HG02571 (cell line): ENCODE measurements around the gene TMED9.
"Not testable (repeated sequence)": the region's sequence is repeated elsewhere in the genome, so short reads cannot be mapped to it uniquely, and the experiment has no call there.

Experiments used
- ATAC-seq: cut with Tn5 transposase; IDR thresholded peaks from one replicate; pipeline ENCODE4 v1.9.1; 2021; ENCODE audit warnings: mild to moderate bottlenecking, moderate library complexity; ENCODE audit not compliant: unreplicated experiment

Gene TMED9

DNA sequence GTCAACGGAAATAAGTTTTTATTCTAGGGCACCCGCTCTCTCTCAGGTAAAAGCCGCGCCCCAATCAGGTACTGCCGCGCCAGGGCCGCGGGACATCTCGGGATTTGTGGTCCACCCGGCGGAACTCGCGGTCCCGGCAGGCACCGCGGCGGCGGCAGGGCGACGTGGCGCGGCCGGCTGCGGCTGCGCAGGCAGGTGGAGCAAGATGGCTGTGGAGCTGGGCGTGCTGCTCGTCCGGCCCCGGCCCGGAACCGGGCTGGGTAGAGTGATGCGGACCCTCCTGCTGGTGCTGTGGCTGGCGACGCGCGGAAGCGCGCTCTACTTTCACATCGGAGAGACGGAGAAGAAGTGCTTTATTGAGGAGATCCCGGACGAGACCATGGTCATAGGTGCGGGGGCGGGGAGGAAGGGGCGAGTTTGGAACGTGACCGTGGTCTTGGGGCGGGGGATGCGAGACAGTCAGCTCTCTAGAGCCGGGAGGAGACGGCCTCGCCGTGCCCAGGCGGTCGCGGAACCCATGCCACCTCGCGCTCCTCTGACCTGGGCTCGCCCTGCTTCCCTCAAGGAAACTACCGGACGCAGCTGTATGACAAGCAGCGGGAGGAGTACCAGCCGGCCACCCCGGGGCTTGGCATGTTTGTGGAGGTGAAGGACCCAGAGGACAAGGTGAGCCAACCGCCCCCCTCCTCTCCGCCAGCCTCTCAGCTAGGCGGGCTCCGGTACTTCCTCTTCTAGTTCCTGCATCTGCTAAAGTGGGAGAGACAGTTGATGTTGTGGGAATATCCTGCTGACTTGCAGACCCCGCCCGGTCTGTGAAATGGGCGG is at the start of gene TMED9:
Gene TMED9 (plus strand): TSS at position 194 of the 825 bp plus-strand sequence. CDS start 12 bp downstream, at position 206.
- peak; percentile 86 for ATAC-seq

DNA sequence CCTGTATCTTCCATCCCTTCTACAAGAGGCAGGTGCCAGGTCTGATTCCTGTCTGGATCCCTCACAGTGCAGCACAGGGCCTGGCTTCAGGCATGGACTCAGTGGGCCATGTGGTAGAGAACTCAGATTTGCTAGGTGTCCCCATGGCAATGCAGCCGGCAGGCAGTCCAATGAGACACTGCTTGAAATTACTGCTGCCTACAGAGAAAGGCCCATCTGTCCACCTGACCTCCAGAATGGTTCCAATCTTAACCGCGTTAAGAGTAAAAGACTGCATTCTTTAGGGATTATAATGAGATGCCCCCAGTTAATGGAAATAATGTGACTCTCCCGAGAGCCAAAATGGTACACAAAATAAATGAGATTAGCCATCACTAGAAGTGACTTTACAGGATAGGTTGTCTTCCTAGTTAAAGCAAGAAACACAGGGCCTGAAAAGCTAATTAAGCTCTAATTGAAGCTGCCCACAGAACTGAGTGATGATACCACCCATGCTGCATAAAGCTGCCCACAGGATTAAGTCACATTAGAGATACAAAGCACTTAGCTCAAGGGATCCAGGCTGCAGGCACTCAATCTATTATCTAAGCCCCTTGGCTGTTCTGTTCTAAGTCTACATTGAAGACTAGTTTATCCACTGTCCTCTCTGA is 49.1 kb upstream of the TMED9 start:
- no peak for ATAC-seq

DNA sequence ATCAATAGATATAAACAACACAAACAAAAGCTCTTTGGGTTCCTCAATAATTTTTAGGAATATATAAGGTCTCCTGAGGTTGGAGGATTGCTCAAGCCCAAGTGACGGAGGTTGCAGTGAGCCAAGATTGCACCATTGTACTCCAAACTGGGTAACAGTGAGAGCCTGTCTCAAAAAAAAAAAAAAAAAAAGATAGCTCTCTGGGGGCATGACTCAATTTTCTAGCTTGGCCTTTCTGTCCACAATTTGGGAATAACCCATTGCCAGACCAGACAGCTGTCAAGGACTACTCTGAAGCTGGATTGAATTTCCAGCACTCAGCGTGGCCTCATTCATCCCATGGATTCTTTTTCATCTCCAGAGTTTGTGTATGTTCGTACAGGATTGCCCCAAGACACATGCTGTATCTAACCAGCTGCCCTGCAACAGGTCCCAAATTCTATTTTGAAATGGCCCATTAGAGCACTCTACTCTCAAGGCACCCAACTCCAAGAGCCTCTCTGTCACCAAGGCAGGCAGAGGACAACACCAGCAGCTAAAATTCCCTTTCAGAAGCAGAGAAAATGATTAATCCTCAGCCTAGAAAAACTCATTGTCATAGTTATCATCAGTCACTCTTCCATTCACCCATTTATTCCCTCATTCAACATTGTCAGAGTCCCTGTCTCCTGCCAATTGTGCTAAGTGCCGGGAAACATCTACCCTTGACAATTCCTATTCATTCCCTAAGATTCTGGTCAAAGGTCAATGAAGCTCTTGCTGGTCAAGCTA is 46.3 kb upstream of the TMED9 start:
- ATAC-seq, result no peak

DNA sequence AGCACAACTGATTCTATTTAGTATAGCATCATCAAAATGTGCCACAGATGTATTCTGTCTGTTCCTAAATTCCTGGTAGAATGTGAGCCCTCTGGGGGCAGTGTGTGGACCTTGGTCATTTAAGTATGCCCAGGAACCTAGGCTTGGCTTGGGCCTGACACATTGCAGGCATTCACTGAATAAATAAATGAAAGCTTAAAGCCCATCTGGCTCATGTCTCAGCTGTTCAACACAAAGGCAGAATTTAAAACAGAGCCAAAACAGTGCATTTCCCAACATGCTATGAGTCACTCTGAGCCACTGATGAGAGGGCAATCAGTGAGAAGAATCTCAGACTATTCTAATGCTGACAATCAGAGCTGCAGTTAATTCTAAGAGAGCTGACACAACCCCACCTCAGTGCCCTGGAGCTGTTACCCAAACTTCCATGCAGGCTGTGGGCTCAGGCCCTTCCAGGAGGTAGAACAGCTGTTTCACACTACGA is 45.7 kb upstream of the TMED9 start:
- ATAC-seq, result no peak

DNA sequence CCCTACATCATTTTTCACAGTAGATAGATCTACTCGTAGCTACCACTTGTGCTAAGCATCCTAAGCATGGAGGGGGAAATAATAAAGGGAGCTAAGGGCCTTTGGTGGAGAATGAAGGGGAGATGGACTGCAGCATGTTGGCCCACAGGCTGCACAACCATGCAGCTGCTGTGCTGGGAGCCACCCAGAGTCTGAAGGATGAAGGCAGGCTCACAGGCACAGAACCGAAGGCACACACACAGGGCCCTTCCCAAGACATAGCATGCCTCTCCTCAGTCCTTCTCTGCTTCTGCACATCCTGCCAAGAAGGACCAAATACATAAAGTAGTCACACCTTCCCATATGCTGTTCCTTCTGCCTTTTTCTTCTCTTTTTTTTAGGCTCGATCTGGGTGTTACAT is 44.3 kb upstream of the TMED9 start:
- no peak for ATAC-seq

DNA sequence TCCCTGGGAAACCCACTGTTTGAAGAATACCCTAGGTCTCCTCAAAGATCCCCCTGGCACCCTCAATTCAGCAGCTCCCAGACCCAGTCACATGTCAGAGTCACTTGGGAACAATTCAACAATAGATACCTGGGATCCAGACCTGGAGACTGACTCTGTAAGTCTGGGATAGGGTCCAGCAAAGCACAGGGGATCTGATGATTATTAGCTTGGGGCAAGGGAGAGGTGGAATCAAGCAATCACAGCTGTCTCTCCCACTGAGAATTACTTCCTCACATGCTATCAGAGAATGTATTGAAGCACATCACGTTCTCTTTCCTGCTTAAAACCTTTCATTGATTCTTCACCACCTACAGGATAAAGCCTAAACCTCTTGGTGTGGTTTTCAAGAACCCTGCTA is 43.5 kb upstream of the TMED9 start:
- no peak for ATAC-seq

DNA sequence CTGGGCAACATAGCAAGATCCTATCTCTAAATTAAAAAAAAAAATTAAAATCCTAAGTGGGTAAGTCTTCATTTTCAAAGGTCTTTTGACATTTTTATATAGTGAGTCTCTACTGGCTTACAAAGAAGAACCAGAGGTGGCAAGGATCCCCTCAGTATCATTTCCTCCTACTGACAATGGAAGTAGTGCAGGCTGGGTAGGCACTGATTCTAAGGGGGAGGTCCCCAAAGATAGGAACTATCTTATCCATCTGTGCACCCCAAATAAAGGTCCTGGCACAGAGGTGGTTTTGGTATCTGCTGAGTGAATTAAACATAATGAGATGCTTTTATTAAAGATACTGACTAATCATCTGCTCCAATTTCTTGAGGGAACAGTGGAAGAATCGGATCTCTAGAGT is 41.9 kb upstream of the TMED9 start:
- no peak for ATAC-seq

DNA sequence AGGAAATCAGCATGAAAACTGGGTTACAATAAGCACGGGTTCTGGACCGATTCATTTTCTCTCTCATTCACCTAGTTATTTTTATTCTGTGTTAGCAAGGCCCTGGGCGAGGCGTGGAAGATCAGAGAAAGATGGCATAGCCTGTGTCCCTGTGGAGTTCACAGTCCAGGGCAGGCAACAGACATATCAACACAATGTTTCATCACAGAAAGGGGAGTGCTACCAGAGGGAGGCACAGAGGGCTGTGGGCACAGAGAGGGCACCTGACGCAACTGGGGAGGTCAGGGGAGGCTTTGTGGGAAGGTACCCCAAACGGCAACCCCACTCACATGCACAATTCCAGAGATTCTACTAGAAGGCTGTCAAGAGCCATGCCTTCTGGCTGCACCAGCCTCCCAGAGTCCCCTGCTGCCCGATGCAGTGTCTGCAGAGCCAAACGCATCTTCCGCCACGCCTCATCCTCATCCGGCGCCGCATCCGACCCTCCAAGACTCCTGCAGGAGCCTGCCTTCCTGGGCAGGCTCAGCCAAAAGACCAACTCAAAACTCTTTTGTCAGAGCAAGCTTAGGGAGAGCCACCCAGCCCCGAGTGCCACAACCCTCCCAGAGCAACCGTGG is 39.1 kb upstream of the TMED9 start:
- no peak for ATAC-seq

DNA sequence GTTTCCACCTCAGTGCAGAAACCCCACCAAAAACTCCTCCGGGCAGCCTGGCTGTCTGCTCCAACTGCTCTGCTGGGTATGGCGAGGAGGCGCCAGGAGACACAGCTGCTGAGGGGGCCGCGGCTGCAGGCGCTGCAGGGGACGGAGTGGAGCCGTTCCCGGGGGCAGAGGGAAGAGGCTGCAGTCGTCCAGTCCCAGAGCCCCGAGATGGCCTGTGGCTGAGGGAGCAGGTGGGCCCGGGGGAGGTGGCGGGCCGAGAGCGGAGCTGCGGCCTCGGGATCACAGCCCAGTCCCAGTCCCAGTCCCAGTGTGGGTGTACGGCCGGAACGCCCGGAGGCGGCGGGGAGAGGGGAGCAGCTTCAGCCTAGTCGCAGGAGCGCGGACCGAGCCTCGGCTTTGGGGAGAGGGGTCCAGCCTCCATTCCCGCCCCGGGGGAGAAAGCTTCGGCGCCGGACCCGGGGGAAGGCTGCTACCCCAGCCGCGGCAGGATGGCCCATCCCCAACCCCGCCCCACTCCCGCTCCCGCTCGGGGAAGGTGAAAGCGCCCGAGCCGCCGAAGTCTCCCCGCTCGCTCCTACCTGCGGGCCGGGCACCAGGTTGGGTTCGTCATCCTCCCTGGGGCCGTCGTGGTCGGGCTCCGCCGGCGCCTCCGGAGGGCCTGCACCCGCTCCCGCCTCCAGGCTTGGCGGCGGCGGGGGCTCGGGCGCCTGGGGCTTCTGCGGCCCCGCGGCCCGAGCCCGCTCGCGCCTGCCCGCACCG is 38.2 kb upstream of the TMED9 start:
- ATAC-seq, result peak; percentile 30

DNA sequence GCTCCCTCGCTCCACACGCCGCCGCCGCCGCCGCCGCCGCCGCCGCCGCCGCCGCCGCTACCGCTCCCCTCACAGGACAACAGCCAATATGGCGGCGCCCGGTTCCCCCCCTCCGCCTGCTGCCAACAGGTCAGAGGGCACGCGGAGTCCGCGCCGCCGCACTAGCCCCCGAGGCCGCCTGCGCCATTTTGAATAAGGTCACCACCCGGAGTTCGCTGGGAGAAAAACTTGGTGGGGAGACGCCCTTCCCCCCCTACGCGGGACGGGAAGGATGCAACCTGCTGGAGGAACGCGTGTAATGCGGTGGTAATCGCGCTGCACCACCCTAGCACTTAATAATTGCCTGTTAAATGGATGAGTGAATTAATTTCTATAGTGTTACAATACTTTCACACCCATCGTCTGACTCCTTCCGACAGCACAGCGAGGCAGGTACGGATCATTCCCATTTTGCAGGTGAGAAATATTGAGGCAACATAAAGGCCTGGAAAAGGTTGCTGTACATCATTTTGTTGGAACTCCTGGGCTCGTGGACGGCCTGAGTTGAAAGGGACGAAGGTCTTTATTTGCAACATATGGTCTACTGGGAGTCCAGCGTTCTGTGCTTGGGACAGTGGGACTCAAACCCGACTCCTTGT is 37.4 kb upstream of the TMED9 start, which contains the start of gene FAM193B:
Gene FAM193B (minus strand): TSS at position 90 of the 638 bp plus-strand sequence. CDS start 105 bp downstream, outside the sequence.
- peak; percentile 87 for ATAC-seq

DNA sequence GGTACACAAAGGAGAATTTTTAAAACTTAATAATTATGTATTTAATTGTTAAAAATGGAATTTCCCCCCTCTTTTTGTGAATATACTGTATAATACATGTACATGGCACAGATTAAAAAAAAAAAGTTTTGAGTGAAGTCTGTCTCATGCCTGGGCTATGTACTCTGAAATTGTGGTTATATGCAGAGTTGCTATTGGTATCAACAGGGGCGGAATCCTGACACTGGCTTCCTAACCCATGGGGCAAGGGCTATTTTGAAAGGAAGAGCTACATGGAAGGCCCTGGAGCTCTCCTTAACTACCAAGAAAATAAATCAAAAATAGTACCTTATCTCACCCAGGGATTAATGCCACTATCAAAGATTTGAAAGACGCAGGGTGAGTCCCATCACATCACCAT is 36.8 kb upstream of the TMED9 start:
- no peak for ATAC-seq

DNA sequence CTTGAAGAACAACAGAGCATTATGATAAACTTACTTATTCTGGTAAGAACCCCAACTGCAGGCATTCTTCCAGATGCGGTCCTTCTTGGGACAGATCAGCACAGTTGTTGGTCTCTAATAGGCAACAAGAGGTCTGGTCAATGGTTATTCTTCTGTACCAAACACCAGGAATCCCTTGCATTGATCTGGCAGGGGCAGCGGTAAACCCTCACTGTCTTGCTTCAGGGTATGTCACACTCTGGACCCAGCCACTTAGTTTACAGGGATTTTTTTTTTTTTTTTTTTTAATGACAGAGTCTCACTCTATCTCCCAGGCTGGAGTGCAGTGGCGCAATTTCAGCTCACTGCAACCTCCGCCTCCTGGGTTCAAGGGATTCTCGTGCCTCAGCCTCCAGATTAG is 36.3 kb upstream of the TMED9 start:
- no peak for ATAC-seq

DNA sequence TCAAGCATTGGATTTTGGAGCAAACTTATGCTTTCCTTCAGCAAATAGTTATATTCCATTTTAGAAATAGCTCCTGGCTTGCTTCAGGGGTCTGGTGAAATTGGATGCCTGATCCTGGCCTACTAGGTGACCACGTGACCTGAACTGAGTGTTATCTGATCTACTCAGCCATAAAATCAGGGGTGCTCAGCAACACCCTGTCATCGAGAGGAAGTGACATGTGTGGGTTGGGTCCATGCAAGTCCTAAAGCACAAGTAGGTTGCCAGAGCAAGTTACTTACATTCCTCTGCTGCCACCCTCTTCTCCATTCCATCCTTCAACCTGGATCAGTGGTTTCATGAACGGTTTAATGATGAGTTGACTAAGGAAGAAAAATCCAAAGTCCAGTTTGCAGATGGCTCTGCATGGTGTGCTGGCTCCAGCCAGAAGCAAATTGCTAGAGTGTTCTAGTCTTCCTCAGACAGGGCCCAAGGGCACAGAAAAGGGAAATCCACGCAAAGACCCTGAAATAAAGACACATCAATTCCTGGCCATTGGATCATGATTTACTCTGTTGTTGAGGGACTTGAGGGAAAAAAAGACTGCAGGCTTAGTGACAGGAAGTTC is 34.9 kb upstream of the TMED9 start:
- ATAC-seq, result no peak

DNA sequence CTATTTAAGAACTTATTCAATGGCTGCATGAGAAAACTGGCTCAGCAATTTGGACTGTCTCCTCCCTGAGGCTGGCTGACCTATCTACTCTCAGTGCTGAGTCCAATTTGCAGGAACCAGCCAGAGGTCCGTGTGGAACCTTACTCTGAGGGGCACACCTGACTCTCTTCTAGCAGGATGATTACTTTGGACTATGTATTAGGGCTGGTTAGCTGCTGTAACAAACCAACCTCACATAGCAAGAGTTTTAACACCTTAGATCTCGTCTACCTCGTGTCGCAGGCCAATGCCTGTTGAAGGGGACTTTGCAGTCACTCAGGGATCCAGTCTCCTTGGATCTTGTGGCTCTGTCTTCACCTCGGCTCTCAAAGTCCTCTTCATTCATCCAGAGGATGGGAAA is 34.2 kb upstream of the TMED9 start:
- ATAC-seq, result no peak

DNA sequence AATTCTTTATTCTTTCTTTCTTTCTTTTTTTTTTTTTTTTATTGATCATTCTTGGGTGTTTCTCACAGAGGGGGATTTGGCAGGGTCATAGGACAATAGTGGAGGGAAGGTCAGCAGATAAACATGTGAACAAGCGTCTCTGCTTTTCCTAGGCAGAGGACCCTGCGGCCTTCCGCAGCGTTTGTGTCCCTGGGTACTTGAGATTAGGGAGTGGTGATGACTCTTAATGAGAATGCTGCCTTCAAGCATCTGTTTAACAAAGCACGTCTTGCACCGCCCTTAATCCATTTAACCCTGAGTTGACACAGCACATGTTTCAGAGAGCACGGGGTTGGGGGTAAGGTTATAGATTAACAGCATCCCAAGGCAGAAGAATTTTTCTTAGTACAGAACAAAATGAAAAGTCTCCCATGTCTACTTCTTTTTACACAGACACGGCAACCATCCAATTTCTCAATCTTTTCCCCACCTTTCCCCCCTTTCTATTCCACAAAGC is 32.5 kb upstream of the TMED9 start:
- ATAC-seq, result not testable (repeated sequence)

DNA sequence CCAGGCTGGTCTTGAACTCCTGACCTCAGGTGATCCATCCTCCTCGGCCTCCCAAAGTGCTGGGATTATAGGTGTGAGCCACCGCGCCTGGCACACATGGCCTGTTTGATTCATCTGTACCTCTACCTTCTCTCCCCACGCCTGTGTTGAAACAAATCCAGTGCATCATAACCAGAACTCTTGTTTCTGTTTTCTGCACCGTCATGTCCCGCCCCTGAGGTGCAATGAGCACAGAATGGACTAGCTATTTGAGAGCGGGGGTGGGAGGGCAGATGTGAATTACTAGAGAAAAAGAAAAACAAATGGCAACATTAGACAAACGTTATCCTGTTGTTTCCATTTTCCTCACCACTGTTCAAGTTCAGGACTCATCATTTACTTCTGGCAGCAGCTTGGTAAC is 27.0 kb upstream of the TMED9 start:
- no peak for ATAC-seq

DNA sequence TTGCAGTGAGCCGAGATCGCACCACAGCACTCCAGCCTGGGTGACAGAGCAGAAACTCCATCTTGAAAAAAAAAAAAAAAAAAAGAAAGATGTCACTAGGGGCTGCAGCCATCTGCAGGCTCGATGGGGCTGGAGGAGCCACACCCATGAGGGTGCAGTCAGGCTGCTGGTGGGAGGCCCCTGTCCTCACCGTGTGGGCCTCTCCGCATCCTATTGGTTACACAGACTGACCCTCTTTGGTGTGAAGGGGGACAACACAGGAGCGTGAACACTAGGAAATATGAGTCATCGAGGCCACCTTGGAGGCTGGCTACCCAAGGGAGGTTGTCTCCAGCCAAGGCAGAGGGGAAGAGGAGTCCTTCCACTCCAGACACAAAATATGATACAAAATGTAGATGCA is 23.7 kb upstream of the TMED9 start:
- no peak for ATAC-seq

DNA sequence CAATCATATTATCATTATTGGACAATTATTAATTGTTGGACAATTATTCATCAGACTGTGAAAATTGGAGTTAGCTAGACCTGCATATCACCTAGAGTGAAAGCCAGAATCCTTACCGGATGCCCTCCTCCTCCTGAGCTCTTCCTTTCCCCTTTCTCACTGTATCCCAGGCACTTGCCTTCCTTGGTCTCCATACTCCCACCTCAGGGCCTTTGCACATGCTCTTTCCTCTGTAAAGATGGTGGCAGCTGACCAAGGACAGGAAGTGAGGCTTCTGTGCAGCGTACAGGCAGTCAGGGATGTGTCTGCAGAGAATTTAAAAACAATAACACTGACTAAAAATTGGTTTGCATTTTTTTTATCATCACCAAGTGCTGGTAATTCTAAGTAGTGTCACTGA is 22.1 kb upstream of the TMED9 start:
- ATAC-seq, result no peak

DNA sequence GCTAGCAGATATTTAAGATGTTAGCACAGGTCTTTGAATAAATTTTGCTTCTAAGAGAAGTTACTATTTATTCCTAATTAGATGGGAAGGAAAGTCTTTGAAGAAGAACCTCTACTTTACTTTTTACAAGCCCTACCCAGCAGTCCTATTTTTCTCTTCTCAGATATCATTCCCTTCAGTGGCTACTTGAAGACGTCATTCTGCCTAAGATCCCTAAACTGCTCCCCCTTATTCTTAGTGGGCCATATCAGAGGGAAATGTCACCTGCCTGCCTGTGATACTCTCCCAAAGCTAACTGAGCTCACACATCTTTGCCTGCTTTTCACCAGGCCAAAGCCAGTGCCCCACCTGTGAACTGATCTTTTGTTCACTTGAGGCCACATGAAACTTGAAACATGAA is 16.5 kb upstream of the TMED9 start:
- ATAC-seq, result no peak
